Transverse colon (tissue), 4 donors: ENCODE data around the gene HIVEP3. TPM values are rescaled to one million over a fixed set of nuclear protein-coding genes. Genes with fewer than 3 reads are reported as not detected.

Experiments used
- DNase-seq: peaks from one replicate; pipeline ENCODE4 v3.0.0-alpha.2; 2019
- H3K27ac ChIP-seq, 4 donors: fragments of 200-600 bp; sonication (generic); 2 replicates each; pipeline ENCODE4 v1.5.1; 2016 to 2018; ENCODE audit warnings: inconsistent platforms in 4 of 4
- H3K27me3 ChIP-seq: fragments of 200-600 bp; sonication (generic); 2 replicates; pipeline ENCODE4 v1.5.1; 2017; ENCODE audit warnings: inconsistent platforms
- H3K36me3 ChIP-seq, 4 donors: fragments of 200-600 bp; sonication (generic); 2 replicates each; pipeline ENCODE4 v1.5.1; 2017 to 2019; ENCODE audit warnings: inconsistent platforms in 4 of 4
- H3K4me1 ChIP-seq, 4 donors: fragments of 200-600 bp; sonication (generic); 2 replicates each; pipeline ENCODE4 v1.5.1; 2017 to 2020; ENCODE audit warnings: inconsistent platforms in 4 of 4
- H3K4me3 ChIP-seq, 4 donors: fragments of 200-600 bp; sonication (generic); 1 replicate in 1 of 4; 2 replicates in 3 of 4; pipeline versions ENCODE4 v1.5.1 to v1.6.1; 2017 to 2019; ENCODE audit warnings: inconsistent platforms in 4 of 4
- H3K9me3 ChIP-seq, 2 donors: fragments of 200-600 bp; sonication (generic); 2 replicates each; pipeline ENCODE4 v1.5.1; 2017 to 2019; ENCODE audit warnings: inconsistent platforms in 2 of 2
- EP300 ChIP-seq: sonication (generic); formaldehyde crosslinking; IDR thresholded peaks from one replicate; pipeline ENCODE4 v1.6.1; 2017; ENCODE audit warnings: antibody characterized with exemption, low read depth
- POLR2A ChIP-seq: fragments of 450-650 bp; IDR thresholded peaks from one replicate; pipeline ENCODE4 v1.6.1; 2016; ENCODE audit warnings: antibody characterized with exemption, mild to moderate bottlenecking, moderate library complexity
- POLR2AphosphoS5 ChIP-seq, 3 donors: sonication (generic); formaldehyde crosslinking; IDR thresholded peaks; one replicate each; pipeline ENCODE4 v1.6.1; 2016; ENCODE audit warnings: antibody characterized with exemption in 3 of 3
- WGBS, 2 donors: methylation state at CpG; one replicate each; pipeline ENCODE4 v1.1.5; 2018; ENCODE audit warnings: low coverage in 1 of 2; 5-methylcytosine and 5-hydroxymethylcytosine counted together
- in situ Hi-C, 4 donors: fragments of 200-750 bp; cut with MboI; loops; one replicate each; pipeline versions ENCODE4 v1.15.0 to v1.15.1; 2017; ENCODE audit warnings: low sequenced_read_pairs in 3 of 4, low pct_ligation_motif_present in 1 of 4, low pct_unique_long_range_greater_than_20kb in 1 of 4
- intact Hi-C: fragments of 100-400 bp; cut with DNase I; formaldehyde crosslinking; loops from one replicate; pipeline ENCODE4 v1.15.1; 2023; ENCODE audit warnings: low total_unique reads
- total RNA-seq, 4 donors: library from RNA; depleted of rRNA; stranded (reverse); fragments of >200 nt; gene quantifications; one replicate each; pipeline ENCODE4 v1.1.0, GENCODE V29; 2016
- TF ChIP-seq, protein P1 (sequence below), 5 experiments: fragments of 200-600 bp in 3 of 5; fragments of 450-650 bp in 2 of 5; sonication (generic) in 3 of 5; IDR thresholded peaks; 1 replicate in 2 of 5; 2 replicates in 3 of 5; pipeline ENCODE4 v1.5.1; 2016 to 2017; ENCODE audit warnings: antibody characterized with exemption in 5 of 5, inconsistent platforms in 3 of 5, mild to moderate bottlenecking in 2 of 5, moderate library complexity in 1 of 5

Gene HIVEP3
- total RNA-seq, 4 donors from 2014 or later: 3.7 to 15.0 (median 5.2) TPM

DNA sequence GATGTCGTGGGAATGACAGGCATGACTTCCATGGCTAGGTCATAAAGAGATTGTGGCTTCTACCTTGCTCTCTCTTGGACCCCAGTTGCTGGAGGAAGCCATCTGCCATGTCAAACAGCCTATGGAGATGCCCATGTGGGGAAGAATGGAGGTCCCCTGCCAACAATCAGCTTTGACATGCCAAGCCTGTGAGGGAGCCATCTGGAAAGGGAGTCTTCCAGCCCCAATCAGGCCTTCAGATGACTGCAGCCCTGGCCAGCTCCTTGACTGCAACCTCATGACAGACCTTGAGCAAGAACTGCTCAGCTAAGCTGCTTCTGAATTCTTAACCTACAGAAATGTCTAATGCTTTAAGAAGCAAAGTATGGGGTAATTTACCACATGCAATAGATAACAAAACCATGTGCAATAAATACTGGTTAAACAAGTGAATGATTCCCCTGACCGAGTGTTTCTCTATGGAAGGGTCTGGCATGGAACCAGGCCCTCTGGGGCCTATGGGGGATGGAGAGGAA lies 187.1 kb downstream of the HIVEP3 start:
- in situ Hi-C loops: no loop called here
- H3K27ac ChIP-seq: no peak overlapping the region
- no peak for DNase-seq
- H3K36me3 ChIP-seq: no peaks in the 10 kb centered on the region
- H3K27me3 ChIP-seq: no peaks in the 10 kb centered on the region
- peaks cover 0 to 21% (median 0%) of the 10 kb centered on the region in 4 donors for H3K4me1 ChIP-seq
- whole genome bisulfite sequencing, 2 donors: 64 to 79% methylated on average over 1 to 2 of the region's 2 CpGs
- no peak overlapping the region for H3K4me3 ChIP-seq
- no peaks in the 10 kb centered on the region for H3K9me3 ChIP-seq
- no peak for TF ChIP-seq EP300
- no peak for TF ChIP-seq POLR2AphosphoS5 (IDR thresholded peaks at IDR 0.05)
- TF ChIP-seq, protein P1, sequence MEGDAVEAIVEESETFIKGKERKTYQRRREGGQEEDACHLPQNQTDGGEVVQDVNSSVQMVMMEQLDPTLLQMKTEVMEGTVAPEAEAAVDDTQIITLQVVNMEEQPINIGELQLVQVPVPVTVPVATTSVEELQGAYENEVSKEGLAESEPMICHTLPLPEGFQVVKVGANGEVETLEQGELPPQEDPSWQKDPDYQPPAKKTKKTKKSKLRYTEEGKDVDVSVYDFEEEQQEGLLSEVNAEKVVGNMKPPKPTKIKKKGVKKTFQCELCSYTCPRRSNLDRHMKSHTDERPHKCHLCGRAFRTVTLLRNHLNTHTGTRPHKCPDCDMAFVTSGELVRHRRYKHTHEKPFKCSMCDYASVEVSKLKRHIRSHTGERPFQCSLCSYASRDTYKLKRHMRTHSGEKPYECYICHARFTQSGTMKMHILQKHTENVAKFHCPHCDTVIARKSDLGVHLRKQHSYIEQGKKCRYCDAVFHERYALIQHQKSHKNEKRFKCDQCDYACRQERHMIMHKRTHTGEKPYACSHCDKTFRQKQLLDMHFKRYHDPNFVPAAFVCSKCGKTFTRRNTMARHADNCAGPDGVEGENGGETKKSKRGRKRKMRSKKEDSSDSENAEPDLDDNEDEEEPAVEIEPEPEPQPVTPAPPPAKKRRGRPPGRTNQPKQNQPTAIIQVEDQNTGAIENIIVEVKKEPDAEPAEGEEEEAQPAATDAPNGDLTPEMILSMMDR (IDR thresholded peaks at IDR 0.05): no peak
- no peak for TF ChIP-seq POLR2A
- intact Hi-C loops: no loop called here

- TF ChIP-seq, protein P1 (IDR thresholded peaks at IDR 0.05): no peak
- TF ChIP-seq EP300 (no peak), POLR2AphosphoS5 (IDR thresholded peaks at IDR 0.05) (no peak), POLR2A (no peak)
- no peak for DNase-seq
- Histone ChIP-seq H3K27me3 (no peaks in the 10 kb centered on the region), H3K9me3 (no peaks in the 10 kb centered on the region), H3K4me3 (no peak overlapping the region), H3K27ac (no peak overlapping the region), H3K4me1 (peaks cover 0 to 21% (median 0%) of the 10 kb centered on the region in 4 donors), H3K36me3 (no peaks in the 10 kb centered on the region)
- in situ Hi-C loops: no loop called here
- intact Hi-C loops: no loop called here
- WGBS, 2 donors: 93% methylated on average over 4 of the region's 4 CpGs; no CpG with 5 or more reads in 1 of the 2 donors
Measured at GRCh38 chr1:41730806-41731205, 187.9 kb downstream of the HIVEP3 start.

- in situ Hi-C loops: no loop called here
- TF ChIP-seq EP300 (no peak), POLR2A (no peak), POLR2AphosphoS5 (IDR thresholded peaks at IDR 0.05) (no peak)
- TF ChIP-seq, protein P1 (IDR thresholded peaks at IDR 0.05): no peak
Measured at GRCh38 chr1:41728403-41729202, 190.1 kb downstream of the HIVEP3 start.

GRCh38 chr1:41727749-41728115 lies 191.0 kb downstream of the HIVEP3 start:
- H3K36me3 ChIP-seq: no peaks in the 10 kb centered on the region
- intact Hi-C loops (no loop called here), in situ Hi-C loops (no loop called here)
- no peak overlapping the region for H3K4me3 ChIP-seq
- no peaks in the 10 kb centered on the region for H3K27me3 ChIP-seq
- H3K4me1 ChIP-seq: peaks cover 0 to 25% (median 0%) of the 10 kb centered on the region in 4 donors
- H3K9me3 ChIP-seq: no peaks in the 10 kb centered on the region
- WGBS, 2 donors: 69% methylated on average over 3 of the region's 4 CpGs; no CpG with 5 or more reads in 1 of the 2 donors
- no peak for DNase-seq
- H3K27ac ChIP-seq: no peak overlapping the region
- TF ChIP-seq, protein P1 (IDR thresholded peaks at IDR 0.05): no peak
- TF ChIP-seq POLR2A (no peak), EP300 (no peak), POLR2AphosphoS5 (IDR thresholded peaks at IDR 0.05) (no peak)

More at GRCh38 chr1:41728403-41729202, 190.1 kb downstream of the HIVEP3 start:
- H3K9me3 ChIP-seq: no peaks in the 10 kb centered on the region
- peak; percentile 55 for DNase-seq
- no peaks in the 10 kb centered on the region for H3K27me3 ChIP-seq
- no peak overlapping the region for H3K27ac ChIP-seq
- intact Hi-C loops: no loop called here
- no peak overlapping the region for H3K4me3 ChIP-seq
- H3K36me3 ChIP-seq: no peaks in the 10 kb centered on the region
- 64 to 90% methylated on average over 2 to 10 of the region's 12 CpGs for WGBS, 2 donors
- peaks cover 0 to 25% (median 0%) of the 10 kb centered on the region in 4 donors for H3K4me1 ChIP-seq
